WTC11 (cell line): ENCODE measurements around the gene LAMA3. TPM values are rescaled to one million over a fixed set of nuclear protein-coding genes. Genes with fewer than 3 reads are reported as not detected.

Source experiments
- ATAC-seq: fragments of 200-7000 bp; cut with Tn5 transposase; 2 replicates; pipeline ENCODE4 v1.10.0; 2021; ENCODE audit warnings: mild to moderate bottlenecking, moderate library complexity
- CTCF ChIA-PET: fragments of 300-600 bp; sonication (Branson Sonifier 250); formaldehyde crosslinking; loops from one replicate; lab custom pipeline; 2021; ENCODE audit warnings: antibody characterized with exemption; lab: Charles Lee
- POLR2A ChIA-PET: fragments of 350-600 bp; sonication (Branson Sonifier 250); formaldehyde crosslinking; loops from one replicate; lab custom pipeline; 2021; ENCODE audit warnings: antibody characterized with exemption; lab: Charles Lee
- DNase-seq: peaks from one replicate; pipeline ENCODE4 v3.0.0; 2021; ENCODE audit warnings: low spot score
- H3K27ac Mint-ChIP-seq: 2 replicates; pipeline ENCODE4 v1.8.0; 2021; ENCODE audit warnings: mixed read lengths
- H3K27me3 Mint-ChIP-seq: 2 replicates; pipeline ENCODE4 v1.8.0; 2021; ENCODE audit warnings: low read depth, mild to moderate bottlenecking, moderate library complexity, mixed read lengths
- H3K36me3 Mint-ChIP-seq: 2 replicates; pipeline ENCODE4 v1.8.0; 2021; ENCODE audit warnings: mixed read lengths
- H3K4me1 Mint-ChIP-seq: 2 replicates; pipeline ENCODE4 v1.8.0; 2022; ENCODE audit warnings: mixed read lengths
- H3K4me3 Mint-ChIP-seq: 2 replicates; pipeline ENCODE4 v1.8.0; 2021; ENCODE audit warnings: mild to moderate bottlenecking, moderate library complexity, mixed read lengths
- H3K9me3 Mint-ChIP-seq: 2 replicates; pipeline ENCODE4 v1.8.0; 2021; ENCODE audit warnings: mixed read lengths
- AR ChIP-seq: fragments of 250-450 bp; sonication (Bioruptor Pico); IDR thresholded peaks from 2 replicates; pipeline ENCODE4 v1.9.0; 2021; ENCODE audit warnings: mild to moderate bottlenecking
- ARID4B ChIP-seq: sonication (generic); formaldehyde crosslinking; IDR thresholded peaks from 2 replicates; pipeline ENCODE4 v1.8.0; 2023; ENCODE audit warnings: missing genetic modification reagents, mild to moderate bottlenecking, borderline replicate concordance
- ATF2 ChIP-seq: sonication (generic); formaldehyde crosslinking; IDR thresholded peaks from 2 replicates; pipeline ENCODE4 v1.8.1; 2022; ENCODE audit warnings: low read depth, missing genetic modification reagents, borderline replicate concordance
- ERG ChIP-seq: fragments of 250-450 bp; sonication (Bioruptor Pico); IDR thresholded peaks from 2 replicates; pipeline ENCODE4 v1.8.0; 2021; ENCODE audit warnings: mild to moderate bottlenecking
- FOXJ3 ChIP-seq: sonication (generic); formaldehyde crosslinking; IDR thresholded peaks from 2 replicates; pipeline ENCODE4 v1.9.0; 2021; ENCODE audit warnings: missing genetic modification reagents, mild to moderate bottlenecking, borderline replicate concordance
- KAT7 ChIP-seq: sonication (generic); formaldehyde crosslinking; IDR thresholded peaks from 2 replicates; pipeline ENCODE4 v1.8.1; 2023; ENCODE audit warnings: missing genetic modification reagents, mild to moderate bottlenecking, borderline replicate concordance
- MAX ChIP-seq: sonication (generic); formaldehyde crosslinking; IDR thresholded peaks from 2 replicates; pipeline ENCODE4 v1.8.0; 2022; ENCODE audit warnings: mild to moderate bottlenecking, missing genetic modification reagents
- NR3C1 ChIP-seq: sonication (generic); formaldehyde crosslinking; conservative IDR thresholded peaks from 2 replicates; pipeline ENCODE4 v1.8.1; 2023; ENCODE audit warnings: low read depth, mild to moderate bottlenecking, missing genetic modification reagents
- PRRX2 ChIP-seq: fragments of 250-450 bp; sonication (Bioruptor Pico); IDR thresholded peaks from 2 replicates; pipeline ENCODE4 v1.8.0; 2021; ENCODE audit warnings: mild to moderate bottlenecking
- RELA ChIP-seq: sonication (generic); formaldehyde crosslinking; IDR thresholded peaks from 2 replicates; pipeline ENCODE4 v1.8.1; 2022; ENCODE audit warnings: missing genetic modification reagents, mild to moderate bottlenecking, borderline replicate concordance
- TCF7 ChIP-seq: sonication (generic); formaldehyde crosslinking; IDR thresholded peaks from 2 replicates; pipeline ENCODE4 v1.8.0; 2022; ENCODE audit warnings: mild to moderate bottlenecking, low read depth, missing genetic modification reagents, moderate library complexity
- total RNA-seq: library from RNA; stranded (reverse); gene quantifications from 3 replicates; pipeline ENCODE4 v1.2.3, GENCODE V29; 2021

Gene LAMA3
- total RNA-seq, 1 experiment from 2014 or later: 0.83 TPM

GRCh38 chr18:23852236-23853045 lies 163.2 kb downstream of the LAMA3 start (continued):
- no peak for TF ChIP-seq ARID4B (CRISPR knock-in tag)
- no peak for TF ChIP-seq RELA (CRISPR knock-in tag)

GRCh38 chr18:23853448-23854195 lies 164.4 kb downstream of the LAMA3 start:
- DNase-seq (no peak), ATAC-seq (no peak)
- ChIA-PET POLR2A (no interaction called here), CTCF (no interaction called here)
- Mint-ChIP-seq H3K4me1 (peaks cover 18% of the 10 kb centered on the region), H3K4me3 (no peak overlapping the region), H3K36me3 (no peaks in the 10 kb centered on the region), H3K27ac (no peak overlapping the region), H3K9me3 (peaks cover 4% of the 10 kb centered on the region; the same call in 1 of the 2 replicates), H3K27me3 (no peaks in the 10 kb centered on the region; the same call in 1 of the 2 replicates)
- TF ChIP-seq ERG (CRISPR knock-in tag) (no peak), KAT7 (no peak), MAX (CRISPR knock-in tag) (no peak), AR (CRISPR knock-in tag) (no peak), ATF2 (CRISPR knock-in tag) (no peak)

GRCh38 chr18:23855721-23856120 lies 166.5 kb downstream of the LAMA3 start:
- CTCF ChIA-PET: no interaction called here

More at GRCh38 chr18:23855721-23856120, 166.5 kb downstream of the LAMA3 start:
- POLR2A ChIA-PET: no interaction called here
- Mint-ChIP-seq H3K4me3 (no peak overlapping the region), H3K27ac (no peak overlapping the region)
- TF ChIP-seq FOXJ3 (CRISPR knock-in tag): no peak
- no peak for TF ChIP-seq PRRX2
- no peak for TF ChIP-seq KAT7
- TF ChIP-seq NR3C1: no peak
- no peak for TF ChIP-seq TCF7 (CRISPR knock-in tag)
- TF ChIP-seq, all 79 proteins: peak for 0
- DNase-seq: no peak
- H3K4me1 Mint-ChIP-seq: peaks cover 14% of the 10 kb centered on the region
- no peaks in the 10 kb centered on the region for H3K36me3 Mint-ChIP-seq
- ATAC-seq: no peak
- H3K9me3 Mint-ChIP-seq: peaks cover 4% of the 10 kb centered on the region; the same call in 1 of the 2 replicates
- H3K27me3 Mint-ChIP-seq: no peaks in the 10 kb centered on the region; the same call in 1 of the 2 replicates
